Measurements from ENCODE around the gene MAML3. TPM values are rescaled to one million over a fixed set of nuclear protein-coding genes. Genes with fewer than 3 reads are reported as not detected.

The MAML3 gene
- polyA plus RNA-seq, 2 donors = 3.7 to 3.8 TPM

GRCh38 chr4:139674875-139675550 is 479.0 kb downstream of the MAML3 start:
- peaks cover 0 to 4% of the 10 kb centered on the region in 2 donors for H3K4me1 ChIP-seq (ENCODE audit: control insufficient read depth in 2 of 2, insufficient read depth in 2 of 2, low read length in 1 of 2)

GRCh38 chr4:139672732-139673131 is 481.3 kb downstream of the MAML3 start:
- Histone ChIP-seq H3K4me3 (ENCODE audit: low read depth in 1 of 2, low read length in 2 of 2) (no peak overlapping the region), H3K4me1 (ENCODE audit: control insufficient read depth in 2 of 2, insufficient read depth in 2 of 2, low read length in 1 of 2) (peaks cover 4 to 8% of the 10 kb centered on the region in 2 donors), H3K27me3 (ENCODE audit: control insufficient read depth in 1 of 2, insufficient read depth in 2 of 2, low read length in 2 of 2) (no peaks in the 10 kb centered on the region), H3K27ac (ENCODE audit: low read depth in 2 of 2, low read length in 1 of 2) (no peak overlapping the region), H3K9me3 (ENCODE audit: control insufficient read depth in 2 of 2, insufficient read depth in 1 of 2, low read depth in 1 of 2, low read length in 1 of 2) (no peaks in the 10 kb centered on the region), H3K36me3 (ENCODE audit: control insufficient read depth in 2 of 2, insufficient read depth in 2 of 2, low read length in 1 of 2) (no peaks in the 10 kb centered on the region)
- 91 to 93% methylated on average over 4 of the region's 4 CpGs for WGBS, 2 donors

More at GRCh38 chr4:139674875-139675550, 479.0 kb downstream of the MAML3 start:
- Histone ChIP-seq H3K27me3 (ENCODE audit: control insufficient read depth in 1 of 2, insufficient read depth in 2 of 2, low read length in 2 of 2) (no peaks in the 10 kb centered on the region), H3K27ac (ENCODE audit: low read depth in 2 of 2, low read length in 1 of 2) (peak overlapping the region in 1 of 2 donors; percentile 18), H3K4me3 (ENCODE audit: low read depth in 1 of 2, low read length in 2 of 2) (no peak overlapping the region), H3K36me3 (ENCODE audit: control insufficient read depth in 2 of 2, insufficient read depth in 2 of 2, low read length in 1 of 2) (peaks cover 0 to 2% of the 10 kb centered on the region in 2 donors), H3K9me3 (ENCODE audit: control insufficient read depth in 2 of 2, insufficient read depth in 1 of 2, low read depth in 1 of 2, low read length in 1 of 2) (no peaks in the 10 kb centered on the region)
- 86% methylated on average over 10 of the region's 10 CpGs for WGBS, 2 donors

- Histone ChIP-seq H3K27ac (ENCODE audit: low read depth in 2 of 2, low read length in 1 of 2) (no peak overlapping the region), H3K4me1 (ENCODE audit: control insufficient read depth in 2 of 2, insufficient read depth in 2 of 2, low read length in 1 of 2) (peaks cover 4 to 10% of the 10 kb centered on the region in 2 donors), H3K4me3 (ENCODE audit: low read depth in 1 of 2, low read length in 2 of 2) (no peak overlapping the region), H3K36me3 (ENCODE audit: control insufficient read depth in 2 of 2, insufficient read depth in 2 of 2, low read length in 1 of 2) (no peaks in the 10 kb centered on the region), H3K9me3 (ENCODE audit: control insufficient read depth in 2 of 2, insufficient read depth in 1 of 2, low read depth in 1 of 2, low read length in 1 of 2) (no peaks in the 10 kb centered on the region), H3K27me3 (ENCODE audit: control insufficient read depth in 1 of 2, insufficient read depth in 2 of 2, low read length in 2 of 2) (no peaks in the 10 kb centered on the region)
- 96 to 100% methylated on average over 2 of the region's 2 CpGs for WGBS, 2 donors
Observed at GRCh38 chr4:139672215-139672614, 481.8 kb downstream of the MAML3 start.

- Histone ChIP-seq H3K9me3 (ENCODE audit: control insufficient read depth in 2 of 2, insufficient read depth in 1 of 2, low read depth in 1 of 2, low read length in 1 of 2) (no peaks in the 10 kb centered on the region), H3K36me3 (ENCODE audit: control insufficient read depth in 2 of 2, insufficient read depth in 2 of 2, low read length in 1 of 2) (no peaks in the 10 kb centered on the region), H3K4me3 (ENCODE audit: low read depth in 1 of 2, low read length in 2 of 2) (no peak overlapping the region), H3K27me3 (ENCODE audit: control insufficient read depth in 1 of 2, insufficient read depth in 2 of 2, low read length in 2 of 2) (no peaks in the 10 kb centered on the region), H3K4me1 (ENCODE audit: control insufficient read depth in 2 of 2, insufficient read depth in 2 of 2, low read length in 1 of 2) (peaks cover 4 to 6% of the 10 kb centered on the region in 2 donors), H3K27ac (ENCODE audit: low read depth in 2 of 2, low read length in 1 of 2) (no peak overlapping the region)
- 88 to 91% methylated on average over 3 of the region's 3 CpGs for WGBS, 2 donors
Observed at GRCh38 chr4:139670775-139671174, 483.2 kb downstream of the MAML3 start.

- Histone ChIP-seq H3K4me1 (ENCODE audit: control insufficient read depth in 2 of 2, insufficient read depth in 2 of 2, low read length in 1 of 2) (peaks cover 4 to 7% of the 10 kb centered on the region in 2 donors), H3K9me3 (ENCODE audit: control insufficient read depth in 2 of 2, insufficient read depth in 1 of 2, low read depth in 1 of 2, low read length in 1 of 2) (no peaks in the 10 kb centered on the region), H3K36me3 (ENCODE audit: control insufficient read depth in 2 of 2, insufficient read depth in 2 of 2, low read length in 1 of 2) (no peaks in the 10 kb centered on the region), H3K27me3 (ENCODE audit: control insufficient read depth in 1 of 2, insufficient read depth in 2 of 2, low read length in 2 of 2) (no peaks in the 10 kb centered on the region), H3K27ac (ENCODE audit: low read depth in 2 of 2, low read length in 1 of 2) (no peak overlapping the region), H3K4me3 (ENCODE audit: low read depth in 1 of 2, low read length in 2 of 2) (no peak overlapping the region)
- WGBS, 2 donors = 56 to 77% methylated on average over 6 of the region's 6 CpGs
Observed at GRCh38 chr4:139669890-139670289, 484.1 kb downstream of the MAML3 start.

GRCh38 chr4:139669335-139669734 is 484.6 kb downstream of the MAML3 start:
- no peaks in the 10 kb centered on the region for H3K27me3 ChIP-seq (ENCODE audit: control insufficient read depth in 1 of 2, insufficient read depth in 2 of 2, low read length in 2 of 2)
- no peaks in the 10 kb centered on the region for H3K36me3 ChIP-seq (ENCODE audit: control insufficient read depth in 2 of 2, insufficient read depth in 2 of 2, low read length in 1 of 2)
- 78 to 83% methylated on average over 6 of the region's 6 CpGs for WGBS, 2 donors
- H3K4me1 ChIP-seq (ENCODE audit: control insufficient read depth in 2 of 2, insufficient read depth in 2 of 2, low read length in 1 of 2) = peaks cover 4 to 11% of the 10 kb centered on the region in 2 donors
- no peak overlapping the region for H3K4me3 ChIP-seq (ENCODE audit: low read depth in 1 of 2, low read length in 2 of 2)
- no peak overlapping the region for H3K27ac ChIP-seq (ENCODE audit: low read depth in 2 of 2, low read length in 1 of 2)
- H3K9me3 ChIP-seq (ENCODE audit: control insufficient read depth in 2 of 2, insufficient read depth in 1 of 2, low read depth in 1 of 2, low read length in 1 of 2) = no peaks in the 10 kb centered on the region

- Histone ChIP-seq H3K4me1 (ENCODE audit: control insufficient read depth in 2 of 2, insufficient read depth in 2 of 2, low read length in 1 of 2) (peaks cover 4 to 11% of the 10 kb centered on the region in 2 donors), H3K36me3 (ENCODE audit: control insufficient read depth in 2 of 2, insufficient read depth in 2 of 2, low read length in 1 of 2) (no peaks in the 10 kb centered on the region), H3K27me3 (ENCODE audit: control insufficient read depth in 1 of 2, insufficient read depth in 2 of 2, low read length in 2 of 2) (no peaks in the 10 kb centered on the region), H3K9me3 (ENCODE audit: control insufficient read depth in 2 of 2, insufficient read depth in 1 of 2, low read depth in 1 of 2, low read length in 1 of 2) (no peaks in the 10 kb centered on the region), H3K4me3 (ENCODE audit: low read depth in 1 of 2, low read length in 2 of 2) (no peak overlapping the region), H3K27ac (ENCODE audit: low read depth in 2 of 2, low read length in 1 of 2) (no peak overlapping the region)
- WGBS, 2 donors = 84 to 86% methylated on average over 4 of the region's 4 CpGs
Observed at GRCh38 chr4:139668658-139669201, 485.3 kb downstream of the MAML3 start.

GRCh38 chr4:139668036-139668435 is 485.9 kb downstream of the MAML3 start:
- Histone ChIP-seq H3K27ac (ENCODE audit: low read depth in 2 of 2, low read length in 1 of 2) (no peak overlapping the region), H3K27me3 (ENCODE audit: control insufficient read depth in 1 of 2, insufficient read depth in 2 of 2, low read length in 2 of 2) (no peaks in the 10 kb centered on the region), H3K36me3 (ENCODE audit: control insufficient read depth in 2 of 2, insufficient read depth in 2 of 2, low read length in 1 of 2) (no peaks in the 10 kb centered on the region), H3K4me3 (ENCODE audit: low read depth in 1 of 2, low read length in 2 of 2) (peak overlapping the region in 1 of 2 donors; percentile 16), H3K9me3 (ENCODE audit: control insufficient read depth in 2 of 2, insufficient read depth in 1 of 2, low read depth in 1 of 2, low read length in 1 of 2) (no peaks in the 10 kb centered on the region), H3K4me1 (ENCODE audit: control insufficient read depth in 2 of 2, insufficient read depth in 2 of 2, low read length in 1 of 2) (peaks cover 4 to 11% of the 10 kb centered on the region in 2 donors)
- WGBS, 2 donors = 44 to 66% methylated on average over 2 of the region's 2 CpGs
